Esophagus muscularis mucosa (tissue), 3 donors: ENCODE results near the gene ELOB.

Source experiments
- EP300 ChIP-seq: sonication (generic); formaldehyde crosslinking; IDR thresholded peaks from one replicate; pipeline ENCODE4 v1.6.1; 2017; ENCODE audit warnings: antibody characterized with exemption
- TF ChIP-seq, protein P1 (sequence below), 3 experiments: fragments of 200-600 bp in 2 of 3; fragments of 450-650 bp in 1 of 3; sonication (generic) in 2 of 3; IDR thresholded peaks; one replicate each; pipeline ENCODE4 v1.5.1; 2017 to 2019; ENCODE audit warnings: antibody characterized with exemption in 3 of 3, mild to moderate bottlenecking in 2 of 3, moderate library complexity in 1 of 3

DNA sequence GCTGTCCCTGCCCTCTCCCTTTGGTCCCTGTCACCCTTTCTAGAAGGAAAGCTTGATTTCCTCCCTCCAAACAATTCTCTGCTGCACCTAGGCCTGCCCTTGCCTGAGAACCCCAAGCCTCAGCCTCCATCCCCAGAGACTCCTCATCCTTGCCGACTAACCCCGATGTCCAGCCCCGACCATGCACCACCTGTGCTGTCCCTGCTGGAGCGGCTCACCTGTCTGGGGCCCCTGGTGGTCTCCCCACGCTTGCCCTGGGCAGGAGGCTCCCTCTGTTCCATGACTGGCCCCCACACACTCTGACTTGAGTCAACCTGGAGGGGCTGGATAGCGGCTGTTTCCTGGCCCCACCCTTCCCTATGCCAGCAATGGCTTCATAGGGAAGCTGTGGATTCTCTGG is 36.6 kb downstream of the ELOB start:
- TF ChIP-seq EP300 = no peak
- TF ChIP-seq, protein P1, sequence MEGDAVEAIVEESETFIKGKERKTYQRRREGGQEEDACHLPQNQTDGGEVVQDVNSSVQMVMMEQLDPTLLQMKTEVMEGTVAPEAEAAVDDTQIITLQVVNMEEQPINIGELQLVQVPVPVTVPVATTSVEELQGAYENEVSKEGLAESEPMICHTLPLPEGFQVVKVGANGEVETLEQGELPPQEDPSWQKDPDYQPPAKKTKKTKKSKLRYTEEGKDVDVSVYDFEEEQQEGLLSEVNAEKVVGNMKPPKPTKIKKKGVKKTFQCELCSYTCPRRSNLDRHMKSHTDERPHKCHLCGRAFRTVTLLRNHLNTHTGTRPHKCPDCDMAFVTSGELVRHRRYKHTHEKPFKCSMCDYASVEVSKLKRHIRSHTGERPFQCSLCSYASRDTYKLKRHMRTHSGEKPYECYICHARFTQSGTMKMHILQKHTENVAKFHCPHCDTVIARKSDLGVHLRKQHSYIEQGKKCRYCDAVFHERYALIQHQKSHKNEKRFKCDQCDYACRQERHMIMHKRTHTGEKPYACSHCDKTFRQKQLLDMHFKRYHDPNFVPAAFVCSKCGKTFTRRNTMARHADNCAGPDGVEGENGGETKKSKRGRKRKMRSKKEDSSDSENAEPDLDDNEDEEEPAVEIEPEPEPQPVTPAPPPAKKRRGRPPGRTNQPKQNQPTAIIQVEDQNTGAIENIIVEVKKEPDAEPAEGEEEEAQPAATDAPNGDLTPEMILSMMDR (IDR thresholded peaks at IDR 0.05) = no peak
